ENCODE results near the gene UNC5A.

DNA sequence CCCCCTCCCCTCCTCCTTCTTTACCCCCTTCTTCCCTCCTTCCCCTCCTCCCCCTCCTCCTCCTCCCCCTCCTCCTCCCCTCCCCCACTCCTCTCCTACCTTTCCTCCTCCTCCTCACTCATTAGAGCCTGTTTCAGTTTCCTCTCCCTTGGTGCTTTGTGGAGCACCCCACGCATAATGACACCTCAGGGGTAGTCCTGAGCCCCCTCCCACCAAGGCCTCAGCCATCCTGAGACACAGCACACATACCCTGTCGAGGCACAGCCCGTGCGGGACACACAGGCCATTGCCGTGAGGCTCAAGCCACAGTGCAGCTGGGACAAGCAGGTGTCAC is 53.4 kb downstream of the UNC5A start:
- TF ChIP-seq SUZ12 (IDR thresholded peaks at IDR 0.05) (no peak), FOXK2 (IDR thresholded peaks at IDR 0.05) (no peak), FOXA1 (IDR thresholded peaks at IDR 0.05) (no peak), TARDBP (IDR thresholded peaks at IDR 0.05) (no peak), ZNF384 (IDR thresholded peaks at IDR 0.05) (no peak), ELF4 (IDR thresholded peaks at IDR 0.05) (no peak), FOXM1 (IDR thresholded peaks at IDR 0.05; ENCODE audit: borderline replicate concordance) (no peak), BHLHE40 (IDR thresholded peaks at IDR 0.05; ENCODE audit: borderline replicate concordance) (no peak), CTBP1 (IDR thresholded peaks at IDR 0.05; ENCODE audit: borderline replicate concordance) (no peak)
- TF ChIP-seq, protein P1, sequence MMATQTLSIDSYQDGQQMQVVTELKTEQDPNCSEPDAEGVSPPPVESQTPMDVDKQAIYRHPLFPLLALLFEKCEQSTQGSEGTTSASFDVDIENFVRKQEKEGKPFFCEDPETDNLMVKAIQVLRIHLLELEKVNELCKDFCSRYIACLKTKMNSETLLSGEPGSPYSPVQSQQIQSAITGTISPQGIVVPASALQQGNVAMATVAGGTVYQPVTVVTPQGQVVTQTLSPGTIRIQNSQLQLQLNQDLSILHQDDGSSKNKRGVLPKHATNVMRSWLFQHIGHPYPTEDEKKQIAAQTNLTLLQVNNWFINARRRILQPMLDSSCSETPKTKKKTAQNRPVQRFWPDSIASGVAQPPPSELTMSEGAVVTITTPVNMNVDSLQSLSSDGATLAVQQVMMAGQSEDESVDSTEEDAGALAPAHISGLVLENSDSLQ (IDR thresholded peaks at IDR 0.05) = no peak

Data from HEK293T (cell line).